ENCODE data around the gene TMPRSS4.

GRCh38 chr11:118042796-118043195 lies 34.1 kb upstream of the TMPRSS4 start:
- TF ChIP-seq CTCF (IDR thresholded peaks at IDR 0.05) (no peak), POLR2A (IDR thresholded peaks at IDR 0.05) (no peak)

Data from body of pancreas (tissue), 4 donors.